GM12801 (cell line): ENCODE measurements around the gene PDZRN3.

ENCODE experiments used
- TF ChIP-seq, protein P1 (sequence below): IDR thresholded peaks from one replicate; pipeline ENCODE4 v1.5.1; 2011; ENCODE audit warnings: control low read depth; ENCODE audit not compliant: insufficient read length; ENCODE audit errors: extremely low read depth

The PDZRN3 gene

GRCh38 chr3:73569246-73569760 lies 55.4 kb downstream of the PDZRN3 start:
- TF ChIP-seq, protein P1, sequence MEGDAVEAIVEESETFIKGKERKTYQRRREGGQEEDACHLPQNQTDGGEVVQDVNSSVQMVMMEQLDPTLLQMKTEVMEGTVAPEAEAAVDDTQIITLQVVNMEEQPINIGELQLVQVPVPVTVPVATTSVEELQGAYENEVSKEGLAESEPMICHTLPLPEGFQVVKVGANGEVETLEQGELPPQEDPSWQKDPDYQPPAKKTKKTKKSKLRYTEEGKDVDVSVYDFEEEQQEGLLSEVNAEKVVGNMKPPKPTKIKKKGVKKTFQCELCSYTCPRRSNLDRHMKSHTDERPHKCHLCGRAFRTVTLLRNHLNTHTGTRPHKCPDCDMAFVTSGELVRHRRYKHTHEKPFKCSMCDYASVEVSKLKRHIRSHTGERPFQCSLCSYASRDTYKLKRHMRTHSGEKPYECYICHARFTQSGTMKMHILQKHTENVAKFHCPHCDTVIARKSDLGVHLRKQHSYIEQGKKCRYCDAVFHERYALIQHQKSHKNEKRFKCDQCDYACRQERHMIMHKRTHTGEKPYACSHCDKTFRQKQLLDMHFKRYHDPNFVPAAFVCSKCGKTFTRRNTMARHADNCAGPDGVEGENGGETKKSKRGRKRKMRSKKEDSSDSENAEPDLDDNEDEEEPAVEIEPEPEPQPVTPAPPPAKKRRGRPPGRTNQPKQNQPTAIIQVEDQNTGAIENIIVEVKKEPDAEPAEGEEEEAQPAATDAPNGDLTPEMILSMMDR: no peak

DNA sequence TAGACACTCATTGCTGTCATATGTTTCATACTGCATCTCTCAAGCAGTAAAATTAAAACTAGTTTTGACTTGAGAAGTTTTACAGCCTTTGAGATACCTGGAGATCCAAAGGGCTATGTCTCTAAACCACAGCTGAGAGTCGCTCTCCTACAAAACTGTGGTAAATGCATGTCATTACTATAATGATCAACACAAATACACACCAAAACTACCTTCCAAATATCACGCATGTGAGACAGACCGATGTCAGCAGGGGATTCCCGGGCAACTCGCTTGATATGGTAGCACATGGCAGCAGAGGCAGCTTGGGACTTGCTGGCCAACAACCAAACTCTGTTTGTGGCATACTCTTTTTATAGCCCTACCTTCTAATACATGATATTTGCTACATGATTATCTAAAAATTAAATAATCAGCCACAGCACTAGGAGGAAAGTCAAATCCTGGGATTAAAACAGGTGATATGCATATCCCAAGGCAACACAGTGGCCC lies 56.3 kb downstream of the PDZRN3 start:
- TF ChIP-seq, protein P1: no peak

DNA sequence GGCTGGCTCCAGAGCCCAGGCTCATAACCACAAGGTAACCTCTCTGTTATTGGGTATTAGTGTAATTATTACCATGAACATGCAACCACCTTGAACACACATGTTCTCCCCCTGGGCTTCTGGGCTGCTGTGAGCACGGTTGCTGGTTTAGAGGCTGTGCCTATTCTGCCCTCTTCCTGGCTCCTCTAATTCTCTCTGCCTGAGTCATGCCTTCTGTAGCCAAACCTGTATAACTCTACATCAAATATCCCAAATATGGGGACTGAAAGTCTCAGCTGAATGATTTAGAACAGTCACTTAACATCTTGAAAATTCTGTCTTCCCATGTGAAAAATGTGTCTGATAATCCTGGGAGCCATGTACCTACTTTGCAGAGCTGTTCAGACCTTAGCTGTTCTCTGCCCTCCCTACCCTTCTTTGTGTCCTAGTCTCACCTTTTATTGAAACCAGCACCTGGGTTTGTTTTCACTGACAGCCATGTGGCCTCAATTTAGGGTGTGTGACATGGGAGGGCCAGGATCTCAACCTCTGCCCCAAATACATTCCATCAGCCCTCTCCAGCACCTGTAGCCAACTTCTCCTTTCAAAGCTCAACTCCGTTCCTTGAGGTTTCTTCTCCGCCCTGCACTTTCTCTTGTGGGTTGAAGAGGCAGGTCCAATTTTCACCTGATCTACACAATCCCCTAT lies 60.7 kb downstream of the PDZRN3 start:
- TF ChIP-seq, protein P1: no peak

DNA sequence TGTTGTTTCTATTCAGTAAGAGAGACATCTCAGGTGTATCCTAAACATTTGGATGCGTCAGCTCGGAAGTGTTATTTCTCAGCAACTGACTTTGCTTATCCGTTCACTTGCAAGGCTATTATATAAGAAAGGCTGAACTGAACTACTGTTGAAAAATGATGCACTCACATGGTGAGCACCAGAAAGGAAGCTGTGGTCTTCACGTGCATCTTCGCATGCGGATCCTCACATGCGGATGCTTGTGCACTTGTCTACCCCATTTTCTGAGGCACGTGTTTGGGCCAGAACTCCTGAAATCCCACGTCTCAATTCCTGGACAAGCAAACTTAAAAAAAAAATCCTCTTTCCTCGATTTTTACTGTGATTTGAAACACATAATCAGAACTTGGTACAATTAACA lies 63.2 kb downstream of the PDZRN3 start:
- TF ChIP-seq, protein P1: no peak

DNA sequence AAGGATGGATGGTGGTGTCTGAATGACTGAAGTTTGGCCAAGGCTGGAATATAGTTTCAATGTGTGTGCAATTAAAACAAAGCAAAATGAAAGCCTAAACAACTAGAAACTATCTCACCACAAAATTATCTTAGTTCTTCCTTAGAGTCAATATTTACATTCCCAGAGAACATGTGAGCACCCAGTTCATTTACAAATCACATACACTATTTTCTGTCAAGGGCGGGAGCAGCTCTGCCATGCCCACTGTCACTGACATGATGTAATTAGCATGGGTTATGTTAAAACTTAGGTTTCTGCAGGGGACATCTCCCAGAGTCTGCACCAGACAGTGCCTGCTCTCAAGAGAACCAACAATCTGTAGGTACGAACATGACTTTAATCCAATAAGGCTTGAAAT lies 65.0 kb downstream of the PDZRN3 start:
- TF ChIP-seq, protein P1: no peak

GRCh38 chr3:73558727-73559075 lies 66.0 kb downstream of the PDZRN3 start:
- TF ChIP-seq, protein P1: no peak

DNA sequence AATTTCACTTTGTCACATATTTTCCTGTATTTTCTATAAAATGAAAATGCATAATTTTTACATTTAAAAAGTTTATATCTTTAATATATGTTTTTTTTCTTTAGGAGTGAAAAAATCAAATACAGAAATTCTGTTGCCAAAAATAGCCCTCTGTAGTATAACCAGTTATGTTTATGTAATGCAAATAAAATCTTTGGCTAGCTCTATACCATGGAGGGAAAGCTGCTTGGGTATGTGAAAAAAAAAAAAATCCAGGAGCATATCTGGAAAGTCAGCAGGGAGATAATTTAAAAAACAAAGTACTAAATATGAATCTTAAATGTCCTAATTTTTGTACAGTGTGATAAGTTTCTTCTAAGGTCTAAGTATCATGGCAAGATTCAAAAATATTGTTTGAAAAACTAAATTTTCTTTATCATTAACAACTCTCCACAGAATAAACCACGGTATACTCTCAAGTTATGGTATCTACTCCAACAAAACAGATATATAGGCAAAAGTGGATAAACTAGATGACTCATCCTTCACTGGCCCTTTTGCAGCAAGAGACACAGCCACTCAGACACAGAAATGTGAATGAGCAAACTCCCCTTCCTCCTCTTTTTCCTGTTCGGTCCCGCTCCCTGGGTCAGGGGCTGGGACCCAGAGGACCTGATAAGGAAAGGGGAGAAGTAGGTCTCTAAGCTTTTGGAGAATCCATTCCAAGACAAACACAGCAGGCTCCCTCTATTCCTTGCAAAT lies 66.6 kb downstream of the PDZRN3 start:
- TF ChIP-seq, protein P1: no peak
